HG03103 (cell line): ENCODE measurements around the gene CLIC5.
"Not testable (repeated sequence)": the region's sequence is repeated elsewhere in the genome, so short reads cannot be mapped to it uniquely, and the experiment has no call there.

Experiments
- ATAC-seq: cut with Tn5 transposase; IDR thresholded peaks from one replicate; pipeline ENCODE4 v1.9.1; 2021; ENCODE audit warnings: low read depth; ENCODE audit not compliant: unreplicated experiment

The CLIC5 gene

DNA sequence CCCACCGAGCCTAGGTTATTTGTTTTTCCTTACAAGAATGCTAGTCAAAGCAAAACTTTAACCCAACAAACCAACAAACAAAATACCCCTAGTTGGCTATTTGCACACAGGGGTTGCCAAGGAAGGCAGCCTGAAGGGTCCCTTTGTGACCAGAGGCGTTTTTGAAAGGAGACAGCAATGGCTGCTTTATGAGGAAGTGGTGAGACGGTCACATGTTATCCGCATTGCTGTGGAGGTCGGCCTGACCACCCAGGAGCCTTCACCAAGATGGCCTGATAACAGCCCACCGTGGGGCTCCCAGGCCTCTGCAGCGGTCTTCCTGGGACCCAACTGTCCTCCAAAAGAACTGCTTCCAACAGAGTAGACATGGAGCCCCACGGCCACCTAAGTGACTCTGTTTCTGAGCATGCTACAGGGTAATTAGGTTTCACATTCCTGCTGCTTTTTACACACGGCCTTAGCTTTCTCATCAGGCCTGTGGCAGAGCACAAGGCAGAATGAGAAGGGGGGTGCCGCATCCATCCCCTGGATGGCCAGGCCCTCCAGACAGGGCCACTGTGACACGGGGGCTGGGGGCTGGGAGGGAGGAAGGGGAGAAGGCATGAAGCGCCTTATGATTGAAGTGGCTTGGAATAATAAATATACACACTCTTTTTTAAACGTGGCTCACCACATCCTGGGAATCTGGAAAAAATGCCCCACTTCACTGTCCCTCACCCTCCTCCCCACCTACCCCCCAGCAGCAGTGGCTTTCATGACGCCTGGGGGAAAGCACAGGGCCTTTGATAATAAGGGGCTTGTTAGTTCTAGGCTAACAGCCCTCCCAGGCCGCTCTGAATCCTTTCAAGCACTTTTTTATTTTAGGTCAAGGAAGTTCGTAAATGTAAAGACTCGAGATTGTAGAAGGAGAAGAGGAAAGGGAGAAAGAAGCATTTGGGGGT is 86.0 kb downstream of the CLIC5 start:
- no peak for ATAC-seq

DNA sequence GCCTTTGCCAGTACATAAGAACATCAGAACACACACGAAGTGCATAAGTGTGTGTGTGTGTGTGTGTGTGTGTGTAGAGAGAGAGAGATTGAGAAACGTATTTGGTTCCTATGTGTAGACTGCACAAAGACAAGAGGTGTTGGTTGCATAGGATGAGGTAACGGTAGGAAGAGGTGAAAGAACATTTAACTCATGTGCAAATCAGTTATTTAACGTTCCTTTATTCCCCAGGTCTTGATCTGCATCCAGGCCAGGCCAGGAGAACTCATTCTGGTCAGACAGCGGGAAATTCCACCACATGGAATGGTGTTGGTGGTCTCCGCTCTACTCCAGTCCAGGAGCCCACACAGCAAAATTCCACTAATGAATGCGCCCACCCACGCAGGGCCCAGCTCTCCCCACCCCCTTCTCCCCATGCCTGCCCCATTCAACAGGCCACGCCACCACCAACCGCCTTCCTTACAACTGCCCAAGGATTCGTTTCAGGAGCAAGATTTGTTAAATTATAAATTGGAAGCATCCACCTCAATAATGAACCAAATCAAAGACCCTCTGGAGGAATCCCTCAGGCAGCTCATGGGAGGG is 86.8 kb downstream of the CLIC5 start:
- ATAC-seq, result no peak

- no peak for ATAC-seq
Observed at GRCh38 chr6:45927421-45928320, 88.0 kb downstream of the CLIC5 start.

- not testable (repeated sequence) for ATAC-seq
Observed at GRCh38 chr6:45926423-45926822, 89.2 kb downstream of the CLIC5 start.

DNA sequence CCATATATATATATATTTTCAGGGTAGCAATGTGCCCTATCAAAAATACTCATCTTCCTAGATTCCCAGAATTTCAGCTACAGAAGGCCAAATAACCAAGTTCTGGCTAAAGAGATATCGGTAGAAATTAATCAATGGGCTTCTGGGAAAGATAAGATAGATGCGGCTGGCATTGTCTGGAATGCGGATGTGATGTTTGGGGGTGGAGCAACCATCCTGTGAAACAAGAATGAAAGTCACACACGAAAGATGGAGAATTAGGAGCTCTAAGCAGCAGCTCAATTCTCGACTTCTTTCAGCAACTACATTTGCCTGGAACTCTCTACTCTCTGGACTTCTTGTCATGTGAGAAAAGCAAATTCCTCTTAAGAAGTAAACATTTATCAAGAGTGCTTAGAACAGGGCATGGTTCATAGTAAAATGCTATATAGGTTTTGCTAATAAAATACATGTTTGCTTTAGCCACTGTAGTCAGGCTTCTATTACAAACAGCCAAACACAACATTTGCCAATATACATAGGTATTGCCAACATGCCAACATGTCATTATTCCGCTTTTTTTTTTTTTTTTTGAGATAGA is 90.8 kb downstream of the CLIC5 start:
- no peak for ATAC-seq

GRCh38 chr6:45923831-45924391 is 91.7 kb downstream of the CLIC5 start:
- no peak for ATAC-seq

GRCh38 chr6:45922728-45923351 is 92.8 kb downstream of the CLIC5 start:
- ATAC-seq, result no peak

GRCh38 chr6:45921691-45922281 is 93.9 kb downstream of the CLIC5 start:
- ATAC-seq, result no peak

GRCh38 chr6:45920819-45921511 is 94.7 kb downstream of the CLIC5 start:
- peak; percentile 47 for ATAC-seq

- no peak for ATAC-seq
Observed at GRCh38 chr6:45917439-45917838, 98.2 kb downstream of the CLIC5 start.

DNA sequence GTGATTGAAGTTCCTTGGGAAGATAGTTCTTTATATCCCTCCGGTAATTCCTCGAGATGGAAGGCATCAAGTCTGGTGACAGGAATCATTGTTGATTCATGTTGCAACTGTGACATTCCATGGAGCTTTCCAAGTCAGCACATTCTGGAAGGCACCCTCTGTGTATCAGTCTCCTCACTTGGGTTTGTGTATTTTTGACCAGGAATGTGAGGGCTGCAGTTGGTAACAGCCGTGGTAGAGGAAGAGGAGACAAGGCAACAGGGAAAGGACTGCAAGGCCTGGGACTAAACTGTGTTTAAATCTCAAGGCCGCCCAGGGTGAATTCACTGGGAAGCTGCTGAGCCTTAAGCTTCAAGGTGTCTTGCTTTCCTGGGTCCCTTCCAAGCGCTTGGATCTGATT is 99.0 kb downstream of the CLIC5 start:
- no peak for ATAC-seq

DNA sequence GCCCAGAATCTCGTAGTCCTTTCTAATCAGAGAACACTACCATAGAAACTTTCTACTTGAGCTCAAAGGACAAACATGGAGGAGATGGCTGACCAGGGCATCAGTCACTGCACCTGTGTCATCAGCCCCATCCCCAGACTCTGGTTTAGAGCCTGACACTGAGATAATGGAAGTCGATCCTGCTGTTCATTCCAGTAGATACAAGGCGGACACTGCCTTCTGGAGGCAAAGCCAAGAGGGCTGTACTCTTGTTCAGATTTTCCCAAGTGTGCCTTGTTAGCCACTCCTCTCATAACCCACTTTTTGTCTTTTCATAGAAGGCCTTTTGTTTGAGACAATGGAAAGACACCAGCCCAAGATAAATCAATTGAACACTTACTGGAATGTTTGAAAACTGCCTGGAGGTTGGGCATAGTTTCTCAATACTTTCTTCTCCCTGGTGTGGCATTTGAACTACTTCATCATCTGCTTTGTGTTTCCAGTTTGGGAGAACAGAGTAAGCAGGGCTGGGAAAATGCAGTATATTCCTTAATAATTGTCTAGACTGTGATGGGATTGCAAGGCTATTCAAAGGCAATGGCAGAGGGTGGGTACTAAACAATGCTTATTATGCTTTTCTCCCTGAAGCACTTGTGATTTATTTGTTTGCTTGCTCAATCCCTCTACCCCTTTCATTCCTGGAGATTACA is 99.7 kb downstream of the CLIC5 start:
- no peak for ATAC-seq

DNA sequence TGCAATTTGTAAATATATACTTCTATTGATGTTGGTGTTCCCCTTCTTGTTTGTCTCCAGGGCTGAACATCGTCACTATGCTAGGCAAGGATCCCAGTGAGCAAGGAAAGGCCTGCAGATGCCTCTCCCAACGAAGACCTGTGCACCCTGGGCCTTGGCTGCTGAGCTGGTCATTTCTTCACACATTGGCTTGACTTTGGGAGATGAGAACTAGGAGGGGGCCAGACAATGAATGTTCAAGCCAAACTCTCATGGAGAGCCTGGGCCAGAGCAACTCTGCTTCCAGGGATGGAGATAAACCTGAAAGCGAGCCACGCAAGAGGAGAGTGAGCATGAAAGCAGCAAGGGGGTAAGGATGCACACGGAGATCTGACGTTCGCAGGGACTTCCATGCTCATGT is 104.0 kb downstream of the CLIC5 start:
- no peak for ATAC-seq

DNA sequence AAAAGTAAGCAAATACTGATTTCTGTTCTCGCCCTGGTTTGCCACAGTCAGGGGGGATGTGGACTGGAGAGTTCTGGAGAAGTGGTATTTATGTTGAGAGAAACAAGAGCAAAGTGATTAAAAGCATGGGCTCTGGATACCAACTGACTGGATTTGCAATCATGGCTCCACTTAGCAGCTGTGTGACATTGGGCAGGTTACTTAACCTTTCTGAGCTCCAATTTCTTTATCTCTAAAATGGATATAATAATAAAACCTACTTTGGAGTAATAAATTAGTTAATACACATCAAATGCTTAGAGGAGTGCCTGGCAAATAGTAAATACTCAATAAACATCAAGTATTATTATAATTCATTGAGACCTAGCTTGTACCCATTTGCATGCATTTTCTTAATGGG is 111.7 kb downstream of the CLIC5 start:
- ATAC-seq, result no peak

DNA sequence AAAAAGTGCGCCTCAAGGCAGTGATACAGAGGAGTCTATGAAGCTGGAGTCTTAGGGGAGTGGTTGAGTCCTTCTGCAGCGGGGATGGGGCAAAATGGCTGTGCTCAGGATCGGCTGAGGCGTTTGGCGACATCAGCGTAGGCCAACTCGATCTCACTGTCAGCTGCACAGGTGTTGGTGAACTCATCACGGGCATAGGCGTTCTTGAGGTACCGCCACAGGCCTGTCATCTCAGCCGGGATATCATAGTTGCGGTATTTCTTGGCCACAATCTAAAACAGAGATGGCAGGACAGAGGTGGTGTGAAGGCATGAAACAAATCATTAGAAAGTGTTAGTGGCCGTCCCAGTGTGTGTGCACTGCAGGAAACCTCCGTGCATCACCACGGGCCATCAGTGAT is 112.7 kb downstream of the CLIC5 start:
- ATAC-seq, result no peak

GRCh38 chr6:45901767-45902650 is 113.7 kb downstream of the CLIC5 start:
- no peak for ATAC-seq
